D721Med (cell line): Measurements from ENCODE around the gene PDGFA.

Source experiments
- DNase-seq: peaks from one replicate; pipeline ENCODE4 v3.0.0; 2011; ENCODE audit warnings: low spot score; ENCODE audit not compliant: insufficient read length
- FAIRE-seq: peaks from 2 replicates; lab custom pipeline; 2011; peaks lifted over from hg19 to GRCh38; lab: Jason Lieb, UNC
- TF ChIP-seq, protein P1 (sequence below): IDR thresholded peaks from 2 replicates; pipeline ENCODE4 v1.5.1; 2012; ENCODE audit warnings: mild to moderate bottlenecking, control low read depth; ENCODE audit not compliant: insufficient read depth; ENCODE audit errors: missing control alignments

Gene PDGFA

DNA sequence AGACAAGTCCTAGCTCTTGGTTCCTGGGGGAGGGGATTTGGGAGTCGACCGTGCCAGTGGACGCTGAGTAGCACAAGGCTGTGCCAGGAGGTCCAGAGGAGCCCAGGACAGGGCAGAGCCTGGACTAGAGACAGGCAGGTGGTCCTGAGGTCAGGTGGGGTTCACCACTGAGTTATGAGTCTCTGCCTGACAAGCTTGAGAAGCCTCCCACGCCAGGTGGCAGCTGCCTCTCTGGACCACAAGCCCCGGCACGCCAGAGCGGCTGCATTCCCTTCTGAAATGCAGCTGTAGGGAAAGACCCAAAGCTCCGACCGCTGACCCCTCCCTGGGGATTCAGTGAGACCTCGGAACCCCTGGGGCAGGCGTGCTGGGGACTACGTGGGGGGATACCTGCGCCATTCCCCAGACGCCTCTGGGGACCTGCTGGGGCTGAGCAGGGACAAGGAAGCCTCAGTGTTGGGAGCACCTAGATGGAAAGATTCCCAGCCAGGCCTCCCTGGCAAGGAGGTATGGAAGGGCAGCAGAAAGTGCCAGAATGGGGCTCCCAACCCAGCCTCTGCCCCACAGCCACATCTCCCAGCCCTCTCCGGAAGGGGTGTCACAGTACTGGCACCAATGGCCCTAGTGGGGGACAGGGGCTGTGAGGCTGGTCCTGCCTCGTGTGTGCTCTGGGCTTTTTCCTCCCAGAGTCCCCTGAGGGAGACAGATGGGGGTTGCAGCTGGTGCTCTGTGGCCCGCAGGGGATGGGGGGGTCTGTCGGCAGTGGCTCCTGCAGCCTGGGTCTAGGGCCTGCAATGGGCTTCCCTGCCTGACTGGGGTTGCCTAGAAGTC lies 29.0 kb downstream of the PDGFA start:
- DNase-seq (no peak), FAIRE-seq (no peak)
- TF ChIP-seq, protein P1, sequence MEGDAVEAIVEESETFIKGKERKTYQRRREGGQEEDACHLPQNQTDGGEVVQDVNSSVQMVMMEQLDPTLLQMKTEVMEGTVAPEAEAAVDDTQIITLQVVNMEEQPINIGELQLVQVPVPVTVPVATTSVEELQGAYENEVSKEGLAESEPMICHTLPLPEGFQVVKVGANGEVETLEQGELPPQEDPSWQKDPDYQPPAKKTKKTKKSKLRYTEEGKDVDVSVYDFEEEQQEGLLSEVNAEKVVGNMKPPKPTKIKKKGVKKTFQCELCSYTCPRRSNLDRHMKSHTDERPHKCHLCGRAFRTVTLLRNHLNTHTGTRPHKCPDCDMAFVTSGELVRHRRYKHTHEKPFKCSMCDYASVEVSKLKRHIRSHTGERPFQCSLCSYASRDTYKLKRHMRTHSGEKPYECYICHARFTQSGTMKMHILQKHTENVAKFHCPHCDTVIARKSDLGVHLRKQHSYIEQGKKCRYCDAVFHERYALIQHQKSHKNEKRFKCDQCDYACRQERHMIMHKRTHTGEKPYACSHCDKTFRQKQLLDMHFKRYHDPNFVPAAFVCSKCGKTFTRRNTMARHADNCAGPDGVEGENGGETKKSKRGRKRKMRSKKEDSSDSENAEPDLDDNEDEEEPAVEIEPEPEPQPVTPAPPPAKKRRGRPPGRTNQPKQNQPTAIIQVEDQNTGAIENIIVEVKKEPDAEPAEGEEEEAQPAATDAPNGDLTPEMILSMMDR: no peak

DNA sequence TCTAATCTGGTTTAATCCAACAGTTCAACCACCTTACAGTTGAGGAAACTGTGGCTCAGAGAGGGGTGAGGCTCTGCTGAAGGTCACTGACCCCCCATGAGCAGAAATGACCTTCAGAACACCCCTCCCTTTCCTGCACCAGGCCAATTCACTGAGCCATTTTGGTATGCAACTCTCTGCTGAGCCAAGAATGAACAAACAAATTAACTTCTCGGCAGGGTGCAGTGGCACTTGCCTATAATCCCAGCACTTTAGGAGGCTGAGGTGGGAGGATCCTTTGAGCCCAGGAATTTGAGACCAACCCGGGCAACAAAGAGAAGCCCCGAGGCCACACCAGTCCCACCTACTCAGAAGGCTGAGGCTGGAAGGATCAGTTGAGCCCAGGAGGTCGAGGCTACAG lies 29.8 kb downstream of the PDGFA start:
- DNase-seq: no peak
- no peak for FAIRE-seq
- TF ChIP-seq, protein P1: no peak

DNA sequence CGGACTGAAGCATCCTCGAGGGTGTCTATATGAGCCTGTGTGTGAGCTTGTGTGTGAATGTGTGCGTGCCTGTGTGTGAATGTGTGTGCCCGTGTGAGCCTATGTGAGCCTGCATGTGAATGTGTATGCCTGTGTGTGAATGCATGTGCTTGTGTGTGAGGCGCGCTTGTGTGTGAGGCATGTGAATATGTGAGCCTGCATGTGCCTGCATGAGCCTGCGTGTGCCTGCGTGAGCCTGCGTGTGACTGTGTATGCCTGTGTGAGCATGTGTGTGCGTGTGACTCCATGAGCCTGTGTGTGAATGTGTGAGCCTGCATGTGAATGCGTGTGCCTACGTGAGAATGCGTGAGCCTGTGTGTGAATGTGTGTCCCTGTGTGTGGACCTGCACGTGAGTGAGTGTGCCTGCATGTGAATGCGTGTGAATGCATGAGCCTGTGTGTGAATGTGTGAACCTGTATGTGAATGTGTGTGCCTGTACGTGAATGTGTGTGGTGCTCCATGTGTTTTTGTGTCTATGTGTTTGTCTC lies 33.4 kb downstream of the PDGFA start:
- TF ChIP-seq, protein P1: no peak
- DNase-seq: no peak
- FAIRE-seq: no peak

DNA sequence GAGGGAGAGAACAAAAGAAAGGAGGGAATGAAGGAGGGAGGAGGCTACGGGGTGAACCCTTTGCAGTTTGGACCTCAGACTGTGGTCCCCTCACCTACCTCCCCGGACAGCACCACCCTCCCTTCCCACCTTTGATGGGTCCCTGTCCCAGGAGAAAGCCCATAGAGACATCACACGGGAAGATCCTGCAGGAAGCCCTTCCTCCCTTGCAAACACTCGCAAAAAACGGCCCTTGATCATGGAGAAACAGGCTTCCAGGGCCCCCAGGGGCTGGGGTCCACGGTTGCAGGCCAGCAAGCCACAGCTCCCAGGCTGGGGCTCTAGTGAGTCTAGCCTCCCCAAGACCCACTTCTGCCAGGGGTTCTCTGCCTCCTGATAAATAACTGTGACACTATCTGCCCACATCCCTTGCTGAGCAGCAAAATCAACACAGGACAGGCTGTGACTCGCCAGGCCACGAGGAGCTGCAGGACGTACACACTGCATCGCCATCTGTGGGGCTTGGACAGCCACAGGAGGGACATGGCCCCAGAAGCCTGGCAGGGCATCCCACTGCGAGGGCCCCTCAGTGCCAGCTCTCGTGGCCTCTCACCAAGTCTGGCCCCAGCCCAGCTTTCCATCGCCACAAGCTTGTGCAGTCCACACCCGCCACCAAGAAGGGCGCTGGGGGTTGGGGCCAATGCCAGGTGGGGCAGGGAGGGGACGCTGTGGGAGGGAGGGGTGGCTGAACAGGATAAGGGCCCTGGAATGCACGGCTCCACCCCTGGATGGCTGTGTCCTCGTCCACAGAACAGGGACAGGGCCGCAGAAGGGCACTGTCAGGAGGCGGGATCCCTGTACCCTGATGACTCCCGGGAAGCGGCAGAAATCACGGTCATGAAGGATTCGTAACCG lies 34.2 kb downstream of the PDGFA start:
- DNase-seq (no peak), FAIRE-seq (no peak)
- TF ChIP-seq, protein P1: no peak

DNA sequence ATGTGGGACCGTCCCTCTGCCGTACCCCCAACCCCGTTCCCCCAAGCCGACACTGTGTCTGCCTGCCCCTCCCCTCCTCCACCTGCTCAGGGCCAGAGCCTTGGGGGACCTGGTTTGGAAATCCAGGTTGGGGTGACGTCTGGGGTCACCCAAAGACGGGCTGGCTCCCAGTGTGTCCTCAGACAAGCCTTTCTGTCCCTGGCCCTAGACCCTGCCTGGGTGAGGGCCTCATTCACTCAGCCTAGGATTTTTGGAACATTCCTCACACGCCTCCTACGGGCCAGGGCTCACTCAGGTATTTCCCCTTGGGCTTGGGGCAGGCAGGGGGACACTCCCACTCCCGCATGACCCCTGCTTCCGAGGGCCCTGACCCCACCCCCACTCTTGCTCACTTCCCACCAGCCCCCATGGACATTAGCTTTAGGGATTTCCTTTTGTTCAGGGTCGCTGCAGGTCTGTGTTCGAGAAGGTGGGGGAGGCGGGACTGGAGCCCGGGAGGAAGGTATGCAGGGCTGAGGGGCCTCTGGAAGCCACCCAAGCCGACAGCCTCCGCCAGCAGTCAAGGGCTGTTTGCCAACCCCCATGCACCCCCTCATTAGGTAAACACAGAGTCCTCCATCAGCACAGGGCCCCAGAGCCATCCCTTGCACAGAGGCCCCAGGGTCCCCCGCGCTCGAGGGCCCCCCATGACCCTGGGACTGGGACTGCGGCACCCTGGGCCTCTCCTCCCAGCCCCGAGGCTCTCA lies 35.1 kb downstream of the PDGFA start:
- TF ChIP-seq, protein P1: no peak
- DNase-seq (no peak), FAIRE-seq (no peak)

DNA sequence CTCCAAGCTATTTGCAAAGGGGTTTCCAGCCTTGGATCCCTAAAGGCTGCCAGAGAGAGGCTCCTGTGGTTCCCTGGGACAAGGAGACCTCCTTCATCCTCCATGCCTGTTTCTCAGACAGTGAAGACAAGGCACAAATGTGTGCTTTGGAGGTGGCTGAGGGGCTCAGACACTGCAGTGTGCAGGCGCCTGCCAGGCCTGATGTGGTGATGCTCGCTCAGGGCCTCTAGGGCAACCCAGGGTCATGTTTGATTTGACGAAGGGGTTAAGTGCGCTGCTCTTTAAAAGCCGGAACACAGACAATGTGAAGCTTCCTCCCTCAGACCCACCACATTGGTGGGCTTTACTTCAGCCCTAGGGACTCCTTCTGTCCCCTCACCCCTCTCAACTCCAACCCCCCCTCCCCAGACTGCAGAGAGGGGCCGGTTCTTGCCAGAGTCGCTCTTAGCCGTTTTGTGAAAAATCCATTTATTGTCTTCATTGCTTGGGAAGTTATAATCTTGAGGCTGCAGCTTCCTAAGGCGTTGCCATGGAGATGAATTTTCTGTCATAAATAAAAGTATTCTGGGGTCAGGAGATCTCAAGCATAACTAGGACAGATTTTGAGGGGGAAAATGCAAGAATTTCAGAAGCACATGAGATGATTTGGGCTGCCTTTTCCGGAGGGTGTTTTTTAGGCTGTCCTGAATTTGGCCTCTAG lies 35.8 kb downstream of the PDGFA start:
- TF ChIP-seq, protein P1: no peak
- FAIRE-seq: no peak
- DNase-seq: no peak
